Measurements from ENCODE around the gene RUNX1.

RUNX1 gene

GRCh38 chr21:34771512-34772028, 277.5 kb downstream of the RUNX1 start:
- DNase-seq = no peak

- no peak for DNase-seq
Measured at GRCh38 chr21:34770576-34770975, 278.5 kb downstream of the RUNX1 start.

- DNase-seq = no peak
Measured at GRCh38 chr21:34768326-34768725, 280.8 kb downstream of the RUNX1 start.

- no peak for DNase-seq
Measured at GRCh38 chr21:34766862-34767261, 282.2 kb downstream of the RUNX1 start.

GRCh38 chr21:34765619-34766018, 283.5 kb downstream of the RUNX1 start:
- DNase-seq = no peak

GRCh38 chr21:34764715-34765284, 284.3 kb downstream of the RUNX1 start:
- DNase-seq = no peak

GRCh38 chr21:34762786-34763185, 286.3 kb downstream of the RUNX1 start:
- DNase-seq = no peak

GRCh38 chr21:34761758-34762330, 287.3 kb downstream of the RUNX1 start:
- no peak for DNase-seq

GRCh38 chr21:34754690-34755647, 294.1 kb downstream of the RUNX1 start:
- DNase-seq = no peak

- no peak for DNase-seq
Measured at GRCh38 chr21:34748862-34749261, 300.2 kb downstream of the RUNX1 start.

GRCh38 chr21:34745557-34746255, 303.4 kb downstream of the RUNX1 start:
- DNase-seq = peak; percentile 69

GRCh38 chr21:34744801-34745200, 304.3 kb downstream of the RUNX1 start:
- no peak for DNase-seq

- DNase-seq = no peak
Measured at GRCh38 chr21:34743831-34744230, 305.3 kb downstream of the RUNX1 start.

GRCh38 chr21:34743285-34743684, 305.8 kb downstream of the RUNX1 start:
- DNase-seq = no peak

GRCh38 chr21:34740198-34740597, 308.9 kb downstream of the RUNX1 start:
- no peak for DNase-seq
